GM12878 (cell line): ENCODE measurements around the gene YBX3. TPM values are rescaled to one million over a fixed set of nuclear protein-coding genes. Genes with fewer than 3 reads are reported as not detected.
A peak's percentile ranks its signal among the peaks of the same experiment; 100 is the strongest.

Source experiments
- ATAC-seq: fragments of 200-7000 bp; cut with Tn5 transposase; 3 replicates; pipeline ENCODE4 v1.9.1; 2020; ENCODE audit warnings: mild to moderate bottlenecking, moderate library complexity
- BruUV-seq: library from RNA; stranded (reverse); fragments of 400-500 nt; replicated peaks from 2 replicates; lab custom pipeline; 2021; lab: Mats Ljungman, UMichigan
- CTCF ChIA-PET: fragments of 300-600 bp; sonication (Branson Sonifier 250); formaldehyde crosslinking; extraction: SDS; loops from one replicate; lab custom pipeline; 2021; ENCODE audit warnings: inconsistent platforms; lab: Yijun Ruan, JAX
- POLR2A ChIA-PET: fragments of 350-600 bp; formaldehyde crosslinking; extraction: SDS; loops from one replicate; lab custom pipeline; 2021; ENCODE audit warnings: inconsistent platforms; lab: Charles Lee
- RAD21 ChIA-PET: fragments of 300-600 bp; sonication (Branson Sonifier 250); formaldehyde crosslinking; loops from one replicate; lab custom pipeline; 2023; ENCODE audit warnings: antibody characterized with exemption; ENCODE audit not compliant: unreplicated experiment; lab: Charles Lee
- SMC1A ChIA-PET: fragments of 300-600 bp; sonication (Branson Sonifier 250); formaldehyde crosslinking; loops from one replicate; lab custom pipeline; 2023; ENCODE audit not compliant: unreplicated experiment, uncharacterized antibody; lab: Charles Lee
- DNase-seq: peaks from one replicate; pipeline ENCODE4 v3.0.0-alpha.2; 2011; ENCODE audit warnings: low read depth, low spot score
- FAIRE-seq: peaks from 3 replicates; lab custom pipeline; 2011; peaks lifted over from hg19 to GRCh38; lab: Jason Lieb, UNC
- H2AFZ ChIP-seq: 2 replicates; pipeline ENCODE4 v1.6.0; 2011; ENCODE audit warnings: low read depth, low read length, control low read depth; ENCODE audit not compliant: control insufficient read depth
- H3K27ac ChIP-seq: 2 replicates; pipeline ENCODE4 v1.5.1; 2011; ENCODE audit warnings: control low read depth; ENCODE audit not compliant: control insufficient read depth, insufficient read depth
- H3K27me3 ChIP-seq, 2 experiments: replicated peaks in 1 of 2; 2 replicates each; pipeline versions ENCODE4 v1.6.0 to v1.6.1; 2011; ENCODE audit warnings: low read length in 1 of 2; ENCODE audit not compliant: control insufficient read depth in 2 of 2, insufficient read depth in 2 of 2
- H3K36me3 ChIP-seq, 2 experiments: 2 replicates each; pipeline ENCODE4 v1.5.1; 2011; ENCODE audit warnings: low read length in 1 of 2; ENCODE audit not compliant: control insufficient read depth in 2 of 2, insufficient read depth in 2 of 2
- H3K4me1 ChIP-seq: 2 replicates; pipeline ENCODE4 v1.6.1; 2011; ENCODE audit warnings: mild to moderate bottlenecking, low read length, moderate library complexity, mixed read lengths; ENCODE audit not compliant: control insufficient read depth, insufficient read depth
- H3K4me2 ChIP-seq: 2 replicates; pipeline ENCODE4 v1.6.0; 2011; ENCODE audit warnings: control low read depth; ENCODE audit not compliant: control insufficient read depth, insufficient read depth
- H3K4me3 ChIP-seq: fragments of 200-600 bp; sonication (generic); 2 replicates; pipeline ENCODE4 v1.5.1; 2016
- H3K79me2 ChIP-seq: 2 replicates; pipeline ENCODE4 v1.6.0; 2011; ENCODE audit warnings: low read length; ENCODE audit not compliant: control insufficient read depth, insufficient read depth
- H3K9ac ChIP-seq: 2 replicates; pipeline ENCODE4 v1.8.0; 2011; ENCODE audit warnings: low read length, control low read depth, mixed read lengths; ENCODE audit not compliant: control insufficient read depth, insufficient read depth
- H3K9me3 ChIP-seq: replicated peaks from 3 replicates; pipeline ENCODE4 v1.5.1; 2011; ENCODE audit warnings: mild to moderate bottlenecking, low read length; ENCODE audit not compliant: control insufficient read depth, insufficient read depth
- H4K20me1 ChIP-seq: 2 replicates; pipeline ENCODE4 v1.6.0; 2011; ENCODE audit not compliant: control insufficient read depth, insufficient read depth
- CBX3 ChIP-seq: fragments of 200-600 bp; sonication (generic); IDR thresholded peaks from 2 replicates; pipeline ENCODE4 v1.6.1; 2016; ENCODE audit warnings: low read depth, borderline replicate concordance
- CEBPB ChIP-seq, 2 experiments: fragments of 150-350 bp in 1 of 2; IDR thresholded peaks; 2 replicates each; pipeline ENCODE4 v1.6.1; 2012 to 2014; ENCODE audit warnings: low read depth in 2 of 2, low read length in 2 of 2, borderline replicate concordance in 1 of 2, inconsistent platforms in 1 of 2
- CHD2 ChIP-seq: IDR thresholded peaks from 2 replicates; pipeline ENCODE4 v1.6.1; 2011; ENCODE audit warnings: low read depth, low read length, improper control_type of control experiment, borderline replicate concordance
- CREB1 ChIP-seq: IDR thresholded peaks from 2 replicates; pipeline ENCODE4 v1.6.1; 2012; ENCODE audit warnings: low read depth, mild to moderate bottlenecking, inconsistent platforms
- IRF4 ChIP-seq: IDR thresholded peaks from 2 replicates; pipeline ENCODE4 v1.6.1; 2011; ENCODE audit warnings: low read depth, low read length
- NRF1 ChIP-seq: conservative IDR thresholded peaks from 2 replicates; pipeline ENCODE4 v1.6.1; 2011; ENCODE audit warnings: mild to moderate bottlenecking, low read depth, low read length, improper control_type of control experiment
- PAX8 ChIP-seq: fragments of 450-650 bp; IDR thresholded peaks from 2 replicates; pipeline ENCODE4 v1.6.1; 2017; ENCODE audit warnings: mild to moderate bottlenecking, moderate library complexity
- RBBP5 ChIP-seq: fragments of 200-600 bp; sonication (generic); conservative IDR thresholded peaks from 2 replicates; pipeline ENCODE4 v1.6.1; 2016
- ZNF217 ChIP-seq: fragments of 450-650 bp; IDR thresholded peaks from 2 replicates; pipeline ENCODE4 v1.6.1; 2017; ENCODE audit warnings: antibody characterized with exemption, mild to moderate bottlenecking
- ZNF274 ChIP-seq: IDR thresholded peaks from one replicate; pipeline ENCODE4 v1.8.0; 2011; ENCODE audit not compliant: insufficient read length, insufficient read depth
- WGBS: methylation state at CpG from one replicate; pipeline ENCODE4 v1.1.6; 2016; ENCODE audit warnings: low lambda C conversion rate; ENCODE audit not compliant: insufficient replicate concordance, insufficient coverage; ENCODE audit errors: missing lambda C conversion rate; 5-methylcytosine and 5-hydroxymethylcytosine counted together
- in situ Hi-C: fragments of 300-500 bp; cut with MboI; formaldehyde crosslinking; loops from 9 replicates; pipeline ENCODE4 v1.14.3; 2018; ENCODE audit warnings: mixed read lengths
- intact Hi-C: fragments of 100-400 bp; cut with micrococcal nuclease; formaldehyde crosslinking; loops from one replicate; pipeline ENCODE4 v1.14.2; 2022; ENCODE audit not compliant: unreplicated experiment
- polyA plus RNA-seq, 11 experiments: library from polyadenylated mRNA; depleted of rRNA in 4 of 11; unstranded in 6 of 11; stranded (reverse) in 5 of 11; fragments of >200 nt; fragmentation: Nextera tagmentation in 4 of 11; fragmentation: Illumina TruSeq in 1 of 11; extraction: Ambion mirVana in 4 of 11; extraction: Trizol in 1 of 11; gene quantifications; 1 replicate in 1 of 11; 2 replicates in 10 of 11; pipeline versions ENCODE4 v1.2.1 to v1.2.3, GENCODE V29; 2011 to 2016; ENCODE audit warnings: inconsistent platforms in 2 of 11, missing spikeins in 2 of 11, low read depth in 1 of 11
- total RNA-seq, 4 experiments: library from RNA; depleted of rRNA in 3 of 4; stranded (reverse); fragments of >200 nt in 3 of 4; fragmentation: Illumina TruSeq in 1 of 4; extraction: Trizol in 1 of 4; gene quantifications; 2 replicates each; pipeline versions ENCODE4 v1.2.1 to v1.2.3, GENCODE V29; 2013 to 2021
- TF ChIP-seq, protein P1 (sequence below): fragments of 450-650 bp; IDR thresholded peaks from 2 replicates; pipeline ENCODE4 v1.6.1; 2016; ENCODE audit warnings: mild to moderate bottlenecking, moderate library complexity, borderline replicate concordance
- TF ChIP-seq, protein P2 (sequence below): fragments of 450-650 bp; formaldehyde crosslinking; IDR thresholded peaks from 2 replicates; pipeline ENCODE4 v1.4.0; 2020; ENCODE audit warnings: mild to moderate bottlenecking, moderate library complexity

The YBX3 gene
- total and polyA plus RNA-seq, 10 of the 15 experiments (the other 5 are each of a cell fraction or from before 2014, with no cell fraction given) = 25.9 to 221 (median 111) TPM

DNA sequence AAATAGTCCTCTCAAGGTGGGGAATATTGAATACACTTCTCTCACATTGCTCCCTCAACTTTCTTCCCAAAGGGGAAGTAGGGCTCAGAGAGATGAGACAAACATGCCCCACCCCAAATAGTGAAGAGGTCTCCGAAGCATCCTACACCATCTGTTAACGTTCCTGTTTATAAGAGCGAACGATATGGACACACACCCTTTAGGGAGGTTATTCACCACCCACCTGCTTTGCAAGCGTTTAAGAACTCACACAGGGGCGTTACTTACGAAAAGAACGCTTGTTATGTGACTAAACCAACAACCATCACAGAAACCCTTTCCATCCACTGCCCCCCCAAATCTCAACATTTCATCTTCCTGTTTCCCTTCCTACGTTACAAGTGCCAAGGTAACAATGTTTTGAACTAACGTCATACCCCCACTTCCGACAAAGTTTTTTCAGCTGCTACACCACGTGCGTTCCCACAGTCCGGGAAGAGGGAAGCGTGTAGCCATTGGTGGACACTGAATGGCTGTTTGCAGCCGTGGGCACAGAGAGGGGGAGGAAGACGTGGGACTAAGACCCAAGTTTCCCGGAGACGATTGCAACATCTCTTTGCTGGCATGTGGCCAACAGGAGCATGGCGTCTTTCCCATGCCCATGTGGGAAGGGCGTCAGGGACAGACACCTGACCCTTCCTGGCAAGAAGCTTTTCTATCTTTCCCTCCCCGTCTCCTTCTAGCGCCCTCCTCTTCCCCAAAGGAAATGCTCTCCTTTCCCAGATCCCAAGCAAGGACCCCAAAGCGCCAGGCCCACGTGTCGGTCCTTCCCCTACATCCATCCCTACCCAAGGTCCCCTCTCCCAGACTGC lies 1.2 kb downstream of the YBX3 start:
- BruUV-seq = TSS peak; percentile 96
- Histone ChIP-seq H3K36me3 (no peaks in the 10 kb centered on the region; a peak in 1 of 4 replicates), H3K9ac (peak overlapping the region; percentile 83), H3K4me1 (0 out of 2 replicates have a peak, but pooled peaks cover 3% of the 10 kb centered on the region), H3K79me2 (peaks cover 68% of the 10 kb centered on the region), H3K4me2 (peak overlapping the region; percentile 68), H3K4me3 (peak overlapping the region; percentile 90), H4K20me1 (no peaks in the 10 kb centered on the region), H2AFZ (peak overlapping the region; percentile 60), H3K9me3 (no peaks in the 10 kb centered on the region), H3K27ac (peak overlapping the region; percentile 73), H3K27me3 (0 out of 4 replicates have a peak, but pooled peaks cover 0 to 2% of the 10 kb centered on the region in 2 experiments)
- 12% methylated on average over 26 of the region's 26 CpGs for WGBS
- ATAC-seq (peak; percentile 62), DNase-seq (peak; percentile 53), FAIRE-seq (peak; percentile 84)
- ChIA-PET SMC1A (interaction anchor here (1.4 to 4.8 kb wide), 2 partner anchors 25 to 28 kb away, joined by 4 to 35 read pairs; no protein-coding TSS in a partner anchor), POLR2A (interaction anchor here (1.1 kb wide), 1 partner anchor 109 kb away, joined by 3 read pairs; no protein-coding TSS in a partner anchor), CTCF (no interaction called here), RAD21 (interaction anchor here (2.7 kb wide), 1 partner anchor 28 kb away, joined by 11 read pairs; no protein-coding TSS in a partner anchor)
- in situ Hi-C loops (no loop called here), intact Hi-C loops (loop anchor here (2.0 to 10.0 kb wide), 2 partner anchors 29 to 117 kb away; no protein-coding TSS in a partner anchor)
- no peak for TF ChIP-seq CHD2
- no peak for TF ChIP-seq NRF1
- TF ChIP-seq, protein P1, sequence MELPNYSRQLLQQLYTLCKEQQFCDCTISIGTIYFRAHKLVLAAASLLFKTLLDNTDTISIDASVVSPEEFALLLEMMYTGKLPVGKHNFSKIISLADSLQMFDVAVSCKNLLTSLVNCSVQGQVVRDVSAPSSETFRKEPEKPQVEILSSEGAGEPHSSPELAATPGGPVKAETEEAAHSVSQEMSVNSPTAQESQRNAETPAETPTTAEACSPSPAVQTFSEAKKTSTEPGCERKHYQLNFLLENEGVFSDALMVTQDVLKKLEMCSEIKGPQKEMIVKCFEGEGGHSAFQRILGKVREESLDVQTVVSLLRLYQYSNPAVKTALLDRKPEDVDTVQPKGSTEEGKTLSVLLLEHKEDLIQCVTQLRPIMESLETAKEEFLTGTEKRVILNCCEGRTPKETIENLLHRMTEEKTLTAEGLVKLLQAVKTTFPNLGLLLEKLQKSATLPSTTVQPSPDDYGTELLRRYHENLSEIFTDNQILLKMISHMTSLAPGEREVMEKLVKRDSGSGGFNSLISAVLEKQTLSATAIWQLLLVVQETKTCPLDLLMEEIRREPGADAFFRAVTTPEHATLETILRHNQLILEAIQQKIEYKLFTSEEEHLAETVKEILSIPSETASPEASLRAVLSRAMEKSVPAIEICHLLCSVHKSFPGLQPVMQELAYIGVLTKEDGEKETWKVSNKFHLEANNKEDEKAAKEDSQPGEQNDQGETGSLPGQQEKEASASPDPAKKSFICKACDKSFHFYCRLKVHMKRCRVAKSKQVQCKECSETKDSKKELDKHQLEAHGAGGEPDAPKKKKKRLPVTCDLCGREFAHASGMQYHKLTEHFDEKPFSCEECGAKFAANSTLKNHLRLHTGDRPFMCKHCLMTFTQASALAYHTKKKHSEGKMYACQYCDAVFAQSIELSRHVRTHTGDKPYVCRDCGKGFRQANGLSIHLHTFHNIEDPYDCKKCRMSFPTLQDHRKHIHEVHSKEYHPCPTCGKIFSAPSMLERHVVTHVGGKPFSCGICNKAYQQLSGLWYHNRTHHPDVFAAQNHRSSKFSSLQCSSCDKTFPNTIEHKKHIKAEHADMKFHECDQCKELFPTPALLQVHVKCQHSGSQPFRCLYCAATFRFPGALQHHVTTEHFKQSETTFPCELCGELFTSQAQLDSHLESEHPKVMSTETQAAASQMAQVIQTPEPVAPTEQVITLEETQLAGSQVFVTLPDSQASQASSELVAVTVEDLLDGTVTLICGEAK = peak; percentile 71; the same call in 1 of the 2 replicates
- TF ChIP-seq CEBPB (IDR thresholded peaks at IDR 0.05; ENCODE audit: borderline replicate concordance in 1 of 2, low read depth in 2 of 2, low read length in 2 of 2) = peak in 1 of 2 experiments; percentile 63; a peak in 2 of 4 replicates
- no peak for TF ChIP-seq IRF4
- no peak for TF ChIP-seq ZNF217
- TF ChIP-seq, protein P2, sequence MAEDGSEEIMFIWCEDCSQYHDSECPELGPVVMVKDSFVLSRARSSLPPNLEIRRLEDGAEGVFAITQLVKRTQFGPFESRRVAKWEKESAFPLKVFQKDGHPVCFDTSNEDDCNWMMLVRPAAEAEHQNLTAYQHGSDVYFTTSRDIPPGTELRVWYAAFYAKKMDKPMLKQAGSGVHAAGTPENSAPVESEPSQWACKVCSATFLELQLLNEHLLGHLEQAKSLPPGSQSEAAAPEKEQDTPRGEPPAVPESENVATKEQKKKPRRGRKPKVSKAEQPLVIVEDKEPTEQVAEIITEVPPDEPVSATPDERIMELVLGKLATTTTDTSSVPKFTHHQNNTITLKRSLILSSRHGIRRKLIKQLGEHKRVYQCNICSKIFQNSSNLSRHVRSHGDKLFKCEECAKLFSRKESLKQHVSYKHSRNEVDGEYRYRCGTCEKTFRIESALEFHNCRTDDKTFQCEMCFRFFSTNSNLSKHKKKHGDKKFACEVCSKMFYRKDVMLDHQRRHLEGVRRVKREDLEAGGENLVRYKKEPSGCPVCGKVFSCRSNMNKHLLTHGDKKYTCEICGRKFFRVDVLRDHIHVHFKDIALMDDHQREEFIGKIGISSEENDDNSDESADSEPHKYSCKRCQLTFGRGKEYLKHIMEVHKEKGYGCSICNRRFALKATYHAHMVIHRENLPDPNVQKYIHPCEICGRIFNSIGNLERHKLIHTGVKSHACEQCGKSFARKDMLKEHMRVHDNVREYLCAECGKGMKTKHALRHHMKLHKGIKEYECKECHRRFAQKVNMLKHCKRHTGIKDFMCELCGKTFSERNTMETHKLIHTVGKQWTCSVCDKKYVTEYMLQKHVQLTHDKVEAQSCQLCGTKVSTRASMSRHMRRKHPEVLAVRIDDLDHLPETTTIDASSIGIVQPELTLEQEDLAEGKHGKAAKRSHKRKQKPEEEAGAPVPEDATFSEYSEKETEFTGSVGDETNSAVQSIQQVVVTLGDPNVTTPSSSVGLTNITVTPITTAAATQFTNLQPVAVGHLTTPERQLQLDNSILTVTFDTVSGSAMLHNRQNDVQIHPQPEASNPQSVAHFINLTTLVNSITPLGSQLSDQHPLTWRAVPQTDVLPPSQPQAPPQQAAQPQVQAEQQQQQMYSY (CRISPR knock-in tag) = no peak
- TF ChIP-seq CREB1 = peak; percentile 93
- TF ChIP-seq CBX3 = no peak
- TF ChIP-seq ZNF274 = no peak
- TF ChIP-seq RBBP5 = no peak
- TF ChIP-seq PAX8 = no peak
